Measurements from ENCODE around the gene DENND2A. TPM values are rescaled to one million over a fixed set of nuclear protein-coding genes. Genes with fewer than 3 reads are reported as not detected.
A peak's percentile ranks its signal among the peaks of the same experiment; 100 is the strongest.

Gene DENND2A, protein sequence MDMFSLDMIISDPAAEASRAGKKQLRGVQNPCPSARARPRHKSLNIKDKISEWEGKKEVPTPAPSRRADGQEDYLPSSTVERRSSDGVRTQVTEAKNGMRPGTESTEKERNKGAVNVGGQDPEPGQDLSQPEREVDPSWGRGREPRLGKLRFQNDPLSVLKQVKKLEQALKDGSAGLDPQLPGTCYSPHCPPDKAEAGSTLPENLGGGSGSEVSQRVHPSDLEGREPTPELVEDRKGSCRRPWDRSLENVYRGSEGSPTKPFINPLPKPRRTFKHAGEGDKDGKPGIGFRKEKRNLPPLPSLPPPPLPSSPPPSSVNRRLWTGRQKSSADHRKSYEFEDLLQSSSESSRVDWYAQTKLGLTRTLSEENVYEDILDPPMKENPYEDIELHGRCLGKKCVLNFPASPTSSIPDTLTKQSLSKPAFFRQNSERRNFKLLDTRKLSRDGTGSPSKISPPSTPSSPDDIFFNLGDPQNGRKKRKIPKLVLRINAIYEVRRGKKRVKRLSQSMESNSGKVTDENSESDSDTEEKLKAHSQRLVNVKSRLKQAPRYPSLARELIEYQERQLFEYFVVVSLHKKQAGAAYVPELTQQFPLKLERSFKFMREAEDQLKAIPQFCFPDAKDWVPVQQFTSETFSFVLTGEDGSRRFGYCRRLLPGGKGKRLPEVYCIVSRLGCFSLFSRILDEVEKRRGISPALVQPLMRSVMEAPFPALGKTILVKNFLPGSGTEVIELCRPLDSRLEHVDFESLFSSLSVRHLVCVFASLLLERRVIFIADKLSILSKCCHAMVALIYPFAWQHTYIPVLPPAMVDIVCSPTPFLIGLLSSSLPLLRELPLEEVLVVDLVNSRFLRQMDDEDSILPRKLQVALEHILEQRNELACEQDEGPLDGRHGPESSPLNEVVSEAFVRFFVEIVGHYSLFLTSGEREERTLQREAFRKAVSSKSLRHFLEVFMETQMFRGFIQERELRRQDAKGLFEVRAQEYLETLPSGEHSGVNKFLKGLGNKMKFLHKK
- polyA plus RNA-seq (ENCODE audit: low read depth in 6 of 6) = under 1 TPM in 2 of 6 donors, not detected in 4; 0.30 to 0.98 TPM

- Mint-ChIP-seq H3K27me3 (peaks cover 50 to 65% (median 64%) of the 10 kb centered on the region in 3 donors), H3K4me1 (peaks cover 27 to 32% (median 29%) of the 10 kb centered on the region in 3 donors), H3K9me3 (peaks cover 0 to 8% (median 0%) of the 10 kb centered on the region in 7 donors), H3K4me3 (peak within 1 kb of the TSS; percentile 85 to 99 (median 94)), H3K27ac (peak within 1 kb of the TSS in 5 of 6 donors; percentile 0 to 88 (median 52)), H3K36me3 (peaks cover 5 to 12% of the 10 kb centered on the region in 2 donors)
- peak; percentile 41 to 45 for ATAC-seq (ENCODE audit: low read depth in 2 of 2)
- peak; percentile 32 for DNase-seq
Observed at GRCh38 chr7:140640727-140641523, at the start of gene DENND2A. DENND2A (minus strand) TSS chr7:140640813; CDS start chr7:140602397, 38,416 bp downstream.

DNA sequence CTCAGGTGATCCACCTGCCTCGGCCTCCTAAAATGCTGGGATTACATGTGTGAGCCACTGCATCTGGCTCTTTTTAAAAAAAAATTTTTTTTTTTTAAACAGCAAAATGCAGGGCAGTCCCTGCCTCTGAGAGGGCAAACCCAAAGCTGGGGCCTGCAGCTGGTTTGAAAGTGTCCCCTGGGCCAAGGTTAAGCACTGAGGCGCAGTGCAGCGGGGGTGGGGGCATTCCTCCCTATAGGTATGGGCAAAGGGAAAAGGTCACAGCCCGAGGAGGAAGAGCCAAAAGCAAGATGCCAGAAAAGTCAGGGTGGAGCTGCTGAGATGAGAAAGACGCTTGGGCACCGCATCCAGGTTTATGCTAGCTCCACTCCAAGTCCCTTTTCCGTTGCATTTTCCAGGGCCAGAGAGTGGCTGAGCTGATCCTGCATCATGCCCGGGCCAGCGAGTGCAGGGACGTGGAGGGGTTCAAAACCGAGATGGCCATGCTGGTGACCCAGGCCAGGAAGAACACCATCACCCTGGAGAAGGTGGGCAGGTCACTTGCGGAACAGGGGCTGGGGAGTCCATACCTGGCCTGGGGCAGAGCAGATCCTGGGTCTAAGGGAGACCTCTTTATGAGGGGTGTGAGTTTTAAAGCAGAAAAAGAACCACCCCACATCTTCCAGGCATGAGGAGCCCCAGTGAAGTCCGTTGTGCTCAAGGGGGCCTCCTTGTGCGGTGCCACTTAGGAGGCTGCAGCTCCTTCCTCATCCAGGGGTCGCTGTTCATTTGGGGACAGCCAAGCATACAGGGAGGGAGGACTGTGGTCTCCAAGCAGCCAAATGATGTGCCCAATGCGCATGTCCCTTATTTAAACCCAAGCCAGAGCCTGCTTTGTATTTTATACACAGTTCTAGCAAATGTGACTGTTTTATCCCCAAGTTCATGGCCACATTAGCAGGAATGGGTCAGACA is 48.9 kb upstream of the DENND2A start:
- Mint-ChIP-seq H3K4me1 (peaks cover 0 to 3% (median 0%) of the 10 kb centered on the region in 3 donors), H3K9me3 (no peaks in the 10 kb centered on the region), H3K36me3 (peaks cover 4 to 10% of the 10 kb centered on the region in 2 donors), H3K4me3 (no peak overlapping the region), H3K27ac (no peak overlapping the region), H3K27me3 (no peaks in the 10 kb centered on the region)
- no peak for ATAC-seq (ENCODE audit: low read depth in 2 of 2)
- DNase-seq = no peak

GRCh38 chr7:140688341-140688740 is 47.7 kb upstream of the DENND2A start:
- Mint-ChIP-seq H3K4me3 (peak overlapping the region in 1 of 8 donors; percentile 21), H3K27ac (no peak overlapping the region), H3K4me1 (peaks cover 0 to 8% (median 0%) of the 10 kb centered on the region in 3 donors), H3K27me3 (no peaks in the 10 kb centered on the region), H3K9me3 (no peaks in the 10 kb centered on the region), H3K36me3 (peaks cover 4 to 17% of the 10 kb centered on the region in 2 donors)
- DNase-seq = no peak
- ATAC-seq (ENCODE audit: low read depth in 2 of 2) = no peak

DNA sequence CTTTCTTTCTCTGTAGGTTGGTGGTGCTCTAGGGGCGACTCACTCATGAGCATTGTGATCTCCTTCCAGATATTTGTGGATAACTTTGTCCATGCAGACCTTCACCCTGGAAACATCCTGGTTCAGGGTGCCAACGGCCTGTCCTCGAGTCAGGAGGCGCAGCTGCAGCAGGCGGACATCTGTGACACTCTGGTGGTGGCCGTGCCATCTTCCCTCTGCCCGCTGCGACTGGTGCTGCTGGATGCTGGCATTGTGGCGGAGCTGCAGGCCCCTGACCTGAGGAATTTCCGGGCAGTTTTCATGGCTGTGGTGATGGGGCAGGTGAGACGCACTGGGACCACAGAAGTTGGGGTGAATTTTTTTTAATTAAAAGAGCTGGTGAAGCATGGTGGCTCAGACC is 46.3 kb upstream of the DENND2A start:
- DNase-seq (no peak), ATAC-seq (ENCODE audit: low read depth in 2 of 2) (no peak)
- H3K27me3 Mint-ChIP-seq = no peaks in the 10 kb centered on the region
- peaks cover 1 to 16% of the 10 kb centered on the region in 2 donors for H3K36me3 Mint-ChIP-seq
- no peaks in the 10 kb centered on the region for H3K9me3 Mint-ChIP-seq
- peaks cover 0 to 8% (median 0%) of the 10 kb centered on the region in 3 donors for H3K4me1 Mint-ChIP-seq
- H3K4me3 Mint-ChIP-seq = no peak overlapping the region
- H3K27ac Mint-ChIP-seq = no peak overlapping the region

DNA sequence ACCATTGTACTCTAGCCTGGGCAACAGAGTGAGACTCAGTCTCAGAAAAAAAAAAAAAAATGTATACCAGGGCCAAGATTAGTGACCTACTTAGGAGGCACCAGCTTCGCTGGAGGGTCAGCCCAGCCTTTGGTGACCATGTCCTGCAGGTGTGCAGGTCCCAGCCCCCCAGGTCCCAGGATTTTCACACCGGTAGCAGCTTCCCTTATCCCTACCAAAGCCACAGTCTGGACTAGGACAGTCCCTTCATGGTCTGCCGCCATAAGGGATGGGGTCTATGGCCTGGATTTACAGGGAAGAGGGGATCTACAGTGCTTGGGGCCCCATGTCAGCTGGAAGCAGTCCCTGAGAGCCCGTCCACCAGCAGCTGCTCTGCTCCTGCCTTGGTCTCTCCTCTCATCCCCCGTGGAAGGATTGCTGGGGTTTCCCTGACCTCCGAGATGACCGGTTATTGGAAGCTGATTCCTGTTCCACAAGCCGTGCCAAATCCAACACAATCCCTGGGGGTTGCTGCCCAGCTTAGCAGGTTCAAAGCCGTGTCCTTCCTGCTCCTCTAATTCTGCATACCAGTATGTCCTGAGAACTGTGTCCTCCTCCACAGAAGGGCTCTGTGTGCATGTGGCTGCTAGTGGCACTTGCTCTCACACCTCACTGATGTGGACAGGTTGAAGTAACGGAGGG is 44.9 kb upstream of the DENND2A start:
- H3K27ac Mint-ChIP-seq = no peak overlapping the region
- H3K4me3 Mint-ChIP-seq = no peak overlapping the region
- ATAC-seq (ENCODE audit: low read depth in 2 of 2) (no peak), DNase-seq (no peak)
- H3K4me1 Mint-ChIP-seq = peaks cover 0 to 11% (median 0%) of the 10 kb centered on the region in 3 donors
- no peaks in the 10 kb centered on the region for H3K9me3 Mint-ChIP-seq
- H3K27me3 Mint-ChIP-seq = no peaks in the 10 kb centered on the region
- H3K36me3 Mint-ChIP-seq = peaks cover 5 to 23% of the 10 kb centered on the region in 2 donors

- ATAC-seq (ENCODE audit: low read depth in 2 of 2) (no peak), DNase-seq (no peak)
- Mint-ChIP-seq H3K9me3 (no peaks in the 10 kb centered on the region), H3K4me1 (peaks cover 0 to 11% (median 0%) of the 10 kb centered on the region in 3 donors), H3K27me3 (no peaks in the 10 kb centered on the region), H3K27ac (peak overlapping the region in 2 of 6 donors; percentile 38 to 43), H3K36me3 (peaks cover 5 to 28% of the 10 kb centered on the region in 2 donors), H3K4me3 (no peak overlapping the region)
Observed at GRCh38 chr7:140684066-140684950, 43.7 kb upstream of the DENND2A start.

DNA sequence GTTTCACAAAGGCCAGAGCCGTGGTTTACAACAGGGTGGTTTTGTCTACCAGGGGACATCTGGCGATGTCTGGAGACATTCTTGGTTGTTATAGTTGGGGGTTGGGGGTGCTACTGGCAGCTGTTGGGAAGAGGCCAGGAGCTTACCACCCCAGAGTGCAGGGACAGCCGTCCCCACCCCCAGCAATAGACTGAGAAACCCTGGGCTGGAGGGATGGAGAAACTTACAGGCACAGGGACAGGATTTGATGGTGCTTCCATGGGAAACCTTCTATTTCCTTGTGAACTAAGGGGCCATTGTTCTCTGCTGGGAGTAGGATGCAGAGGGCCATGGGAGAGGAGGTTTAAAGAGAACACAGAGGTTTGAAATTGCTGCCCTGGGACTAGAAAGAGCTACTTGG is 43.0 kb upstream of the DENND2A start:
- ATAC-seq (ENCODE audit: low read depth in 2 of 2) (no peak), DNase-seq (no peak)
- Mint-ChIP-seq H3K4me1 (peaks cover 0 to 11% (median under 1%) of the 10 kb centered on the region in 3 donors), H3K4me3 (no peak overlapping the region), H3K27ac (peak overlapping the region in 1 of 6 donors; percentile 38), H3K36me3 (peaks cover 5 to 34% of the 10 kb centered on the region in 2 donors), H3K9me3 (no peaks in the 10 kb centered on the region), H3K27me3 (no peaks in the 10 kb centered on the region)

DNA sequence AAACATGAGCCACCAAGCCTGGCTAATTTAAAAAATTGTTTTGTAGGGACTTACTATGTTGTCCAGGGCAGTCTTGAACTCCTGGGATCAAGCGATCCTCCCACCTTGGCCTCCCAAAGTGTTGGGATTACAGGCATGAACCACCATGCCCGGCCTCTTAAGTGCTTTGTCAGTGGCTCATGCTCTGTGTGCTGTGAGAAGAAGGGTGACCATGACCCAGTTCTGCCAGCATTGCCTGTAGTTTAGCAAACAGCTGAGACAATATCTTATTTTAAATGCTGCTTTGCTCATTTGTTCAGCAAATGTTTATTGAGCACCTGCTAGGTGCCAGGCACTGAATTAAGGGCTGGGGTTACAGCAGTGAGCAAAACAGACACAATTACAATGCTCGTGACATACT is 41.2 kb upstream of the DENND2A start:
- Mint-ChIP-seq H3K9me3 (no peaks in the 10 kb centered on the region), H3K4me3 (no peak overlapping the region), H3K27me3 (no peaks in the 10 kb centered on the region), H3K27ac (no peak overlapping the region), H3K4me1 (peaks cover 15 to 25% (median 16%) of the 10 kb centered on the region in 3 donors), H3K36me3 (peaks cover 5 to 47% of the 10 kb centered on the region in 2 donors)
- DNase-seq = no peak
- ATAC-seq (ENCODE audit: low read depth in 2 of 2) = no peak

GRCh38 chr7:140680886-140681285 is 40.3 kb upstream of the DENND2A start:
- H3K27me3 Mint-ChIP-seq = no peaks in the 10 kb centered on the region
- ATAC-seq (ENCODE audit: low read depth in 2 of 2) (no peak), DNase-seq (no peak)
- H3K9me3 Mint-ChIP-seq = no peaks in the 10 kb centered on the region
- peaks cover 24 to 33% (median 24%) of the 10 kb centered on the region in 3 donors for H3K4me1 Mint-ChIP-seq
- H3K36me3 Mint-ChIP-seq = peaks cover 5 to 47% of the 10 kb centered on the region in 2 donors
- H3K27ac Mint-ChIP-seq = no peak overlapping the region
- no peak overlapping the region for H3K4me3 Mint-ChIP-seq

- ATAC-seq (ENCODE audit: low read depth in 2 of 2) (no peak), DNase-seq (no peak)
- Mint-ChIP-seq H3K4me3 (no peak overlapping the region), H3K4me1 (peaks cover 37 to 41% (median 41%) of the 10 kb centered on the region in 3 donors), H3K27me3 (no peaks in the 10 kb centered on the region), H3K27ac (no peak overlapping the region), H3K36me3 (peaks cover 5 to 42% of the 10 kb centered on the region in 2 donors), H3K9me3 (no peaks in the 10 kb centered on the region)
Observed at GRCh38 chr7:140679186-140679585, 38.6 kb upstream of the DENND2A start.

GRCh38 chr7:140678816-140679130 is 38.2 kb upstream of the DENND2A start:
- H3K36me3 Mint-ChIP-seq = peaks cover 5 to 38% of the 10 kb centered on the region in 2 donors
- DNase-seq (no peak), ATAC-seq (ENCODE audit: low read depth in 2 of 2) (no peak)
- H3K9me3 Mint-ChIP-seq = no peaks in the 10 kb centered on the region
- H3K4me1 Mint-ChIP-seq = peaks cover 37 to 46% (median 45%) of the 10 kb centered on the region in 3 donors
- H3K27ac Mint-ChIP-seq = peak overlapping the region in 2 of 6 donors; percentile 17 to 95
- no peaks in the 10 kb centered on the region for H3K27me3 Mint-ChIP-seq
- H3K4me3 Mint-ChIP-seq = peak overlapping the region in 1 of 8 donors; percentile 61
